HepG2 (cell line): ENCODE results near the gene KCNH1. TPM values are rescaled to one million over a fixed set of nuclear protein-coding genes. Genes with fewer than 3 reads are reported as not detected.

Experiments
- ATAC-seq: fragments of 200-7000 bp; cut with Tn5 transposase; 3 replicates; pipeline ENCODE4 v1.9.1; 2020; ENCODE audit warnings: mild to moderate bottlenecking, moderate library complexity
- BruUV-seq: library from RNA; stranded (reverse); fragments of 400-500 nt; replicated peaks from 2 replicates; lab custom pipeline; 2021; lab: Mats Ljungman, UMichigan
- CTCF ChIA-PET: fragments of 300-600 bp; formaldehyde crosslinking; extraction: SDS; loops from one replicate; lab custom pipeline; 2021; ENCODE audit warnings: low total read pairs, inconsistent platforms, low intra/inter-chr PET ratio; lab: Yijun Ruan, JAX
- POLR2A ChIA-PET: fragments of 350-600 bp; sonication (Branson Sonifier 250); formaldehyde crosslinking; loops from one replicate; lab custom pipeline; 2020; ENCODE audit warnings: antibody characterized with exemption, inconsistent platforms; lab: Yijun Ruan, JAX
- DNase-seq: peaks from one replicate; pipeline ENCODE4 v3.0.0-alpha.2; 2015; ENCODE audit warnings: low spot score
- FAIRE-seq: peaks from 3 replicates; lab custom pipeline; 2011; peaks lifted over from hg19 to GRCh38; lab: Jason Lieb, UNC
- H2AFZ ChIP-seq: one replicate; pipeline ENCODE4 v1.6.1; 2011; ENCODE audit warnings: low read length, inconsistent platforms
- H3K27ac ChIP-seq: fragments of 300-600 bp; 3 replicates; pipeline ENCODE4 v1.8.0; 2011; ENCODE audit warnings: mixed run types, mild to moderate bottlenecking, mixed read lengths, low read length, inconsistent platforms; ENCODE audit not compliant: insufficient read depth; ENCODE audit errors: extremely low read length
- H3K27me3 ChIP-seq, 2 experiments: fragments of 200-600 bp in 1 of 2; 2 replicates in 1 of 2; 3 replicates in 1 of 2; pipeline versions ENCODE4 v1.6.0 to v1.8.0; 2011; ENCODE audit warnings: low read length in 2 of 2, mild to moderate bottlenecking in 2 of 2, moderate library complexity in 2 of 2, inconsistent platforms in 1 of 2; ENCODE audit not compliant: insufficient read depth in 2 of 2, control insufficient read depth in 1 of 2
- H3K36me3 ChIP-seq, 2 experiments: fragments of 200-600 bp in 1 of 2; replicated peaks in 1 of 2; 2 replicates in 1 of 2; 3 replicates in 1 of 2; pipeline versions ENCODE4 v1.5.1 to v1.8.0; 2011; ENCODE audit warnings: low read length in 2 of 2, inconsistent platforms in 1 of 2; ENCODE audit not compliant: insufficient read depth in 2 of 2, control insufficient read depth in 1 of 2
- H3K4me1 ChIP-seq: 2 replicates; pipeline ENCODE4 v1.5.1; 2012; ENCODE audit warnings: low read length, inconsistent platforms; ENCODE audit not compliant: insufficient read depth
- H3K4me2 ChIP-seq: 2 replicates; pipeline ENCODE4 v1.6.0; 2011; ENCODE audit warnings: low read depth, low read length, inconsistent platforms
- H3K4me3 ChIP-seq, 3 experiments: fragments of 200-600 bp in 1 of 3; sonication (generic), shearing (Covaris generic) in 1 of 3; replicated peaks in 1 of 3; 2 replicates each; pipeline ENCODE4 v1.5.1; 2011 to 2016; ENCODE audit warnings: low read length in 3 of 3, inconsistent platforms in 2 of 3, low read depth in 2 of 3, mild to moderate bottlenecking in 2 of 3, control low read depth in 1 of 3, mixed read lengths in 1 of 3; ENCODE audit not compliant: insufficient read depth in 1 of 3
- H3K79me2 ChIP-seq: one replicate; pipeline ENCODE4 v1.6.1; 2011; ENCODE audit warnings: low read length, inconsistent platforms; ENCODE audit not compliant: insufficient read depth
- H3K9ac ChIP-seq: 2 replicates; pipeline ENCODE4 v1.6.0; 2011; ENCODE audit warnings: mild to moderate bottlenecking, low read depth, low read length, inconsistent platforms; ENCODE audit not compliant: insufficient read depth
- H3K9me3 ChIP-seq: 2 replicates; pipeline ENCODE4 v1.5.1; 2012; ENCODE audit warnings: mild to moderate bottlenecking, low read length
- H4K20me1 ChIP-seq: 2 replicates; pipeline ENCODE4 v1.6.0; 2011; ENCODE audit warnings: inconsistent platforms, mild to moderate bottlenecking, low read length, moderate library complexity; ENCODE audit not compliant: insufficient read depth
- ETV6 ChIP-seq: sonication (generic); formaldehyde crosslinking; conservative IDR thresholded peaks from 2 replicates; pipeline ENCODE4 v1.4.0; 2020; ENCODE audit warnings: missing genetic modification reagents
- KMT2A ChIP-seq: sonication (generic); formaldehyde crosslinking; IDR thresholded peaks from 2 replicates; pipeline ENCODE4 v1.4.0; 2020; ENCODE audit warnings: missing genetic modification reagents
- RCOR2 ChIP-seq: IDR thresholded peaks from 2 replicates; pipeline ENCODE4 v1.6.1; 2016; ENCODE audit warnings: missing biosample characterization, missing genetic modification reagents
- TEAD3 ChIP-seq: optimal IDR thresholded peaks from 2 replicates; pipeline ENCODE3; 2016; ENCODE audit warnings: borderline replicate concordance
- WIZ ChIP-seq: sonication (generic); formaldehyde crosslinking; IDR thresholded peaks from 2 replicates; pipeline ENCODE4 v1.5.1; 2020; ENCODE audit warnings: mild to moderate bottlenecking, missing genetic modification reagents
- ZBTB25 ChIP-seq: IDR thresholded peaks from 2 replicates; pipeline ENCODE4 v1.6.1; 2018; ENCODE audit warnings: missing genetic modification reagents
- ZNF180 ChIP-seq: sonication (generic); formaldehyde crosslinking; IDR thresholded peaks from 2 replicates; pipeline ENCODE4 v1.4.0; 2020; ENCODE audit warnings: low read depth, missing genetic modification reagents, borderline replicate concordance
- ZNF224 ChIP-seq: sonication (generic); formaldehyde crosslinking; IDR thresholded peaks from 2 replicates; pipeline ENCODE4 v1.5.0; 2020; ENCODE audit warnings: mild to moderate bottlenecking, missing genetic modification reagents
- ZNF30 ChIP-seq: sonication (generic); formaldehyde crosslinking; IDR thresholded peaks from 2 replicates; pipeline ENCODE4 v1.5.0; 2020; ENCODE audit warnings: mild to moderate bottlenecking, missing genetic modification reagents
- ZNF513 ChIP-seq: sonication (generic); formaldehyde crosslinking; conservative IDR thresholded peaks from 2 replicates; pipeline ENCODE4 v1.5.0; 2020; ENCODE audit warnings: missing genetic modification reagents
- ZNF580 ChIP-seq: IDR thresholded peaks from 2 replicates; pipeline ENCODE4 v1.6.1; 2016; ENCODE audit warnings: low read depth, borderline replicate concordance
- ZNF850 ChIP-seq: sonication (generic); formaldehyde crosslinking; conservative IDR thresholded peaks from 2 replicates; pipeline ENCODE4 v1.9.0; 2021; ENCODE audit warnings: mild to moderate bottlenecking, missing genetic modification reagents
- ZNF879 ChIP-seq: sonication (generic); formaldehyde crosslinking; IDR thresholded peaks from 2 replicates; pipeline ENCODE4 v1.8.1; 2023; ENCODE audit warnings: missing genetic modification reagents
- WGBS: methylation state at CpG from one replicate; pipeline ENCODE4 v1.1.6; 2017; ENCODE audit warnings: low lambda C conversion rate; 5-methylcytosine and 5-hydroxymethylcytosine counted together
- in situ Hi-C: cut with HindIII; loops from 2 replicates; pipeline ENCODE4 v1.10.0; 2017; ENCODE audit warnings: low pct_unique_long_range_greater_than_20kb; ENCODE audit not compliant: extremely low pct_ligation_motif_present
- intact Hi-C: fragments of 100-400 bp; cut with micrococcal nuclease; formaldehyde crosslinking; loops from one replicate; pipeline ENCODE4 v1.10.0; 2022; ENCODE audit not compliant: unreplicated experiment
- polyA plus RNA-seq, 8 experiments: library from polyadenylated mRNA; depleted of rRNA in 3 of 8; stranded (reverse) in 7 of 8; unstranded in 1 of 8; fragments of >200 nt; fragmentation: Illumina TruSeq in 4 of 8; extraction: Trizol in 4 of 8; gene quantifications; 2 replicates each; pipeline versions ENCODE4 v1.2.1 to v1.2.3, GENCODE V29; 2011 to 2016; ENCODE audit warnings: low read depth in 4 of 8, missing spikeins in 1 of 8, mixed read lengths in 1 of 8; ENCODE audit not compliant: insufficient read depth in 1 of 8
- total RNA-seq, 5 experiments: library from RNA; depleted of rRNA; stranded (reverse); fragments of >200 nt; fragmentation: Illumina TruSeq; extraction: Trizol; gene quantifications; 2 replicates each; pipeline ENCODE4 v1.2.3, GENCODE V29; 2016; ENCODE audit warnings: low read depth in 1 of 5
- TF ChIP-seq, protein P1 (sequence below): sonication (generic); formaldehyde crosslinking; conservative IDR thresholded peaks from 2 replicates; pipeline ENCODE4 v1.4.0; 2020; ENCODE audit warnings: missing genetic modification reagents
- TF ChIP-seq, protein P2 (sequence below): sonication (generic); formaldehyde crosslinking; IDR thresholded peaks from 2 replicates; pipeline ENCODE4 v1.9.0; 2022; ENCODE audit warnings: low read depth, missing genetic modification reagents
- TF ChIP-seq, protein P3 (sequence below): sonication (generic); formaldehyde crosslinking; IDR thresholded peaks from 2 replicates; pipeline ENCODE4 v1.8.0; 2022; ENCODE audit warnings: mild to moderate bottlenecking, missing genetic modification reagents, borderline replicate concordance

Gene KCNH1
- total and polyA plus RNA-seq, 2 of the 13 experiments (the other 11 are each of a cell fraction or from before 2014, with no cell fraction given) = not detected

GRCh38 chr1:210707300-210708240 is 426.4 kb downstream of the KCNH1 start:
- 25% methylated on average over 6 of the region's 7 CpGs for WGBS
- intact Hi-C loops = no loop called here
- in situ Hi-C loops = loop anchor here (10.0 kb wide), 1 partner anchor 427 kb away; the partner anchor contains the start of gene KCNH1

More at GRCh38 chr1:210707300-210708240, 426.4 kb downstream of the KCNH1 start:
- FAIRE-seq (no peak), ATAC-seq (no peak), DNase-seq (no peak)
- Histone ChIP-seq H2AFZ (no peak overlapping the region), H3K4me1 (no peaks in the 10 kb centered on the region), H3K79me2 (no peaks in the 10 kb centered on the region), H3K4me2 (no peak overlapping the region), H3K9ac (no peak overlapping the region), H3K4me3 (no peak overlapping the region), H4K20me1 (no peaks in the 10 kb centered on the region), H3K27ac (no peak overlapping the region), H3K9me3 (no peaks in the 10 kb centered on the region), H3K27me3 (no peaks in the 10 kb centered on the region), H3K36me3 (no peaks in the 10 kb centered on the region)
- ChIA-PET POLR2A (no interaction called here), CTCF (no interaction called here)
- no TSS peak for BruUV-seq
- no peak for TF ChIP-seq ZNF30 (CRISPR knock-in tag)
- TF ChIP-seq, protein P1, sequence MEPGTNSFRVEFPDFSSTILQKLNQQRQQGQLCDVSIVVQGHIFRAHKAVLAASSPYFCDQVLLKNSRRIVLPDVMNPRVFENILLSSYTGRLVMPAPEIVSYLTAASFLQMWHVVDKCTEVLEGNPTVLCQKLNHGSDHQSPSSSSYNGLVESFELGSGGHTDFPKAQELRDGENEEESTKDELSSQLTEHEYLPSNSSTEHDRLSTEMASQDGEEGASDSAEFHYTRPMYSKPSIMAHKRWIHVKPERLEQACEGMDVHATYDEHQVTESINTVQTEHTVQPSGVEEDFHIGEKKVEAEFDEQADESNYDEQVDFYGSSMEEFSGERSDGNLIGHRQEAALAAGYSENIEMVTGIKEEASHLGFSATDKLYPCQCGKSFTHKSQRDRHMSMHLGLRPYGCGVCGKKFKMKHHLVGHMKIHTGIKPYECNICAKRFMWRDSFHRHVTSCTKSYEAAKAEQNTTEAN (CRISPR knock-in tag) = no peak
- no peak for TF ChIP-seq KMT2A (CRISPR knock-in tag)
- no peak for TF ChIP-seq ZNF850
- TF ChIP-seq ZNF879 = no peak
- no peak for TF ChIP-seq ZBTB25 (CRISPR knock-in tag)
- TF ChIP-seq ETV6 = no peak
- TF ChIP-seq ZNF180 (CRISPR knock-in tag) = no peak
- TF ChIP-seq ZNF580 (CRISPR knock-in tag) = no peak
- no peak for TF ChIP-seq WIZ (CRISPR knock-in tag)
- TF ChIP-seq RCOR2 (CRISPR knock-in tag) = no peak
- TF ChIP-seq, protein P2, sequence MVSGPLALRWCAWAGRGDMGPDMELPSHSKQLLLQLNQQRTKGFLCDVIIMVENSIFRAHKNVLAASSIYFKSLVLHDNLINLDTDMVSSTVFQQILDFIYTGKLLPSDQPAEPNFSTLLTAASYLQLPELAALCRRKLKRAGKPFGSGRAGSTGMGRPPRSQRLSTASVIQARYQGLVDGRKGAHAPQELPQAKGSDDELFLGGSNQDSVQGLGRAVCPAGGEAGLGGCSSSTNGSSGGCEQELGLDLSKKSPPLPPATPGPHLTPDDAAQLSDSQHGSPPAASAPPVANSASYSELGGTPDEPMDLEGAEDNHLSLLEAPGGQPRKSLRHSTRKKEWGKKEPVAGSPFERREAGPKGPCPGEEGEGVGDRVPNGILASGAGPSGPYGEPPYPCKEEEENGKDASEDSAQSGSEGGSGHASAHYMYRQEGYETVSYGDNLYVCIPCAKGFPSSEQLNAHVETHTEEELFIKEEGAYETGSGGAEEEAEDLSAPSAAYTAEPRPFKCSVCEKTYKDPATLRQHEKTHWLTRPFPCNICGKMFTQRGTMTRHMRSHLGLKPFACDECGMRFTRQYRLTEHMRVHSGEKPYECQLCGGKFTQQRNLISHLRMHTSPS (CRISPR knock-in tag) = no peak
- TF ChIP-seq, protein P3, sequence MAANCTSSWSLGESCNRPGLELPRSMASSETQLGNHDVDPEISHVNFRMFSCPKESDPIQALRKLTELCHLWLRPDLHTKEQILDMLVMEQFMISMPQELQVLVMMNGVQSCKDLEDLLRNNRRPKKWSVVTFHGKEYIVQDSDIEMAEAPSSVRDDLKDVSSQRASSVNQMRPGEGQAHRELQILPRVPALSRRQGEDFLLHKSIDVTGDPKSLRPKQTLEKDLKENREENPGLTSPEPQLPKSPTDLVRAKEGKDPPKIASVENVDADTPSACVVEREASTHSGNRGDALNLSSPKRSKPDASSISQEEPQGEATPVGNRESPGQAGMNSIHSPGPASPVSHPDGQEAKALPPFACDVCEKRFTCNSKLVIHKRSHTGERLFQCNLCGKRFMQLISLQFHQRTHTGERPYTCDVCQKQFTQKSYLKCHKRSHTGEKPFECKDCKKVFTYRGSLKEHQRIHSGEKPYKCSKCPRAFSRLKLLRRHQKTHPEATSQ (CRISPR knock-in tag) = no peak
- no peak for TF ChIP-seq TEAD3 (CRISPR knock-in tag)
- TF ChIP-seq ZNF513 (CRISPR knock-in tag) = no peak
- no peak for TF ChIP-seq ZNF224 (CRISPR knock-in tag)
